HG02759 (cell line): Measurements from ENCODE around the gene MCRS1.

Experiments used
- ATAC-seq: cut with Tn5 transposase; IDR thresholded peaks from one replicate; pipeline ENCODE4 v1.9.1; 2021; ENCODE audit warnings: mild to moderate bottlenecking, moderate library complexity; ENCODE audit not compliant: unreplicated experiment

The MCRS1 gene

GRCh38 chr12:49582850-49583249 lies 14.9 kb upstream of the MCRS1 start:
- ATAC-seq, result no peak

- ATAC-seq, result no peak
Observed at GRCh38 chr12:49582201-49582600, 14.3 kb upstream of the MCRS1 start.

GRCh38 chr12:49580572-49581535 lies 12.9 kb upstream of the MCRS1 start:
- ATAC-seq, result no peak

- ATAC-seq, result no peak
Observed at GRCh38 chr12:49578471-49579112, 10.7 kb upstream of the MCRS1 start.

GRCh38 chr12:49577589-49578315 lies 9.8 kb upstream of the MCRS1 start:
- ATAC-seq, result no peak

GRCh38 chr12:49568442-49569162 lies 660 bp upstream of the MCRS1 start:
- ATAC-seq, result peak; percentile 15

GRCh38 chr12:49567302-49567610 lies 686 bp downstream of the MCRS1 start:
- ATAC-seq, result no peak

GRCh38 chr12:49566361-49566760 lies 1.6 kb downstream of the MCRS1 start:
- no peak for ATAC-seq

- no peak for ATAC-seq
Observed at GRCh38 chr12:49565406-49566265, 2.3 kb downstream of the MCRS1 start.

- ATAC-seq, result no peak
Observed at GRCh38 chr12:49564686-49565405, 3.1 kb downstream of the MCRS1 start.

GRCh38 chr12:49563951-49564685 lies 3.8 kb downstream of the MCRS1 start:
- no peak for ATAC-seq

GRCh38 chr12:49562831-49563230 lies 5.1 kb downstream of the MCRS1 start:
- no peak for ATAC-seq

- ATAC-seq, result no peak
Observed at GRCh38 chr12:49562233-49562632, 5.7 kb downstream of the MCRS1 start.

- ATAC-seq, result no peak
Observed at GRCh38 chr12:49560695-49561094, 7.2 kb downstream of the MCRS1 start.

- no peak for ATAC-seq
Observed at GRCh38 chr12:49559011-49559675, 8.8 kb downstream of the MCRS1 start.

- ATAC-seq, result no peak
Observed at GRCh38 chr12:49558526-49558925, 9.4 kb downstream of the MCRS1 start.

GRCh38 chr12:49557917-49558215 lies 10.1 kb downstream of the MCRS1 start:
- no peak for ATAC-seq

GRCh38 chr12:49557187-49557916 lies 10.6 kb downstream of the MCRS1 start:
- no peak for ATAC-seq
